Measurements from ENCODE around the gene LRRN2. TPM values are rescaled to one million over a fixed set of nuclear protein-coding genes. Genes with fewer than 3 reads are reported as not detected.

The LRRN2 gene
- total RNA-seq, 1 experiment from 2014 or later: 5.3 TPM

GRCh38 chr1:204571631-204572030 lies 113.9 kb downstream of the LRRN2 start:
- CTCF ChIA-PET: interaction anchor here (0.6 to 3.2 kb wide), 5 partner anchors 68 to 1086 kb away, joined by 3 to 22 read pairs (median 6); no protein-coding TSS in a partner anchor
- Mint-ChIP-seq H3K4me3 (no peak overlapping the region), H3K9me3 (peaks cover 4% of the 10 kb centered on the region; the same call in 1 of the 2 replicates), H3K36me3 (peaks cover 8% of the 10 kb centered on the region), H3K27me3 (ENCODE audit: low read depth) (peaks cover 20% of the 10 kb centered on the region), H3K4me1 (peaks cover 79% of the 10 kb centered on the region), H3K27ac (no peak overlapping the region)
- ATAC-seq (no peak), DNase-seq (ENCODE audit: low spot score) (no peak)
- POLR2A ChIA-PET: no interaction called here
- TF ChIP-seq OVOL2 (CRISPR knock-in tag; IDR thresholded peaks at IDR 0.05; ENCODE audit: borderline replicate concordance) (no peak), CTCF (IDR thresholded peaks at IDR 0.05) (no peak), PRRX2 (CRISPR knock-in tag; IDR thresholded peaks at IDR 0.05) (no peak), ZNF138 (CRISPR knock-in tag; conservative IDR thresholded peaks at IDR 0.05) (no peak)

- H3K36me3 Mint-ChIP-seq: peaks cover 8% of the 10 kb centered on the region
- H3K27me3 Mint-ChIP-seq (ENCODE audit: low read depth): peaks cover 20% of the 10 kb centered on the region
- no peak overlapping the region for H3K27ac Mint-ChIP-seq
- ChIA-PET POLR2A (no interaction called here), CTCF (interaction anchor here (0.6 to 1.4 kb wide), 3 partner anchors 136 to 1087 kb away, joined by 4 to 6 read pairs (median 4); no protein-coding TSS in a partner anchor)
- no peak for ATAC-seq
- DNase-seq (ENCODE audit: low spot score): no peak
- H3K4me1 Mint-ChIP-seq: peaks cover 79% of the 10 kb centered on the region
- peaks cover 4% of the 10 kb centered on the region; the same call in 1 of the 2 replicates for H3K9me3 Mint-ChIP-seq
- no peak overlapping the region for H3K4me3 Mint-ChIP-seq
- TF ChIP-seq SMAD4 (CRISPR knock-in tag; IDR thresholded peaks at IDR 0.05): no peak
- TF ChIP-seq, protein P1, sequence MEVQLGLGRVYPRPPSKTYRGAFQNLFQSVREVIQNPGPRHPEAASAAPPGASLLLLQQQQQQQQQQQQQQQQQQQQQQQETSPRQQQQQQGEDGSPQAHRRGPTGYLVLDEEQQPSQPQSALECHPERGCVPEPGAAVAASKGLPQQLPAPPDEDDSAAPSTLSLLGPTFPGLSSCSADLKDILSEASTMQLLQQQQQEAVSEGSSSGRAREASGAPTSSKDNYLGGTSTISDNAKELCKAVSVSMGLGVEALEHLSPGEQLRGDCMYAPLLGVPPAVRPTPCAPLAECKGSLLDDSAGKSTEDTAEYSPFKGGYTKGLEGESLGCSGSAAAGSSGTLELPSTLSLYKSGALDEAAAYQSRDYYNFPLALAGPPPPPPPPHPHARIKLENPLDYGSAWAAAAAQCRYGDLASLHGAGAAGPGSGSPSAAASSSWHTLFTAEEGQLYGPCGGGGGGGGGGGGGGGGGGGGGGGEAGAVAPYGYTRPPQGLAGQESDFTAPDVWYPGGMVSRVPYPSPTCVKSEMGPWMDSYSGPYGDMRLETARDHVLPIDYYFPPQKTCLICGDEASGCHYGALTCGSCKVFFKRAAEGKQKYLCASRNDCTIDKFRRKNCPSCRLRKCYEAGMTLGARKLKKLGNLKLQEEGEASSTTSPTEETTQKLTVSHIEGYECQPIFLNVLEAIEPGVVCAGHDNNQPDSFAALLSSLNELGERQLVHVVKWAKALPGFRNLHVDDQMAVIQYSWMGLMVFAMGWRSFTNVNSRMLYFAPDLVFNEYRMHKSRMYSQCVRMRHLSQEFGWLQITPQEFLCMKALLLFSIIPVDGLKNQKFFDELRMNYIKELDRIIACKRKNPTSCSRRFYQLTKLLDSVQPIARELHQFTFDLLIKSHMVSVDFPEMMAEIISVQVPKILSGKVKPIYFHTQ (CRISPR knock-in tag; IDR thresholded peaks at IDR 0.05): no peak
- TF ChIP-seq, protein P2, sequence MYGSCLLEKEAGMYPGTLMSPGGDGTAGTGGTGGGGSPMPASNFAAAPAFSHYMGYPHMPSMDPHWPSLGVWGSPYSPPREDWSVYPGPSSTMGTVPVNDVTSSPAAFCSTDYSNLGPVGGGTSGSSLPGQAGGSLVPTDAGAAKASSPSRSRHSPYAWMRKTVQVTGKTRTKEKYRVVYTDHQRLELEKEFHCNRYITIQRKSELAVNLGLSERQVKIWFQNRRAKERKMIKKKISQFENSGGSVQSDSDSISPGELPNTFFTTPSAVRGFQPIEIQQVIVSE (CRISPR knock-in tag; IDR thresholded peaks at IDR 0.05; ENCODE audit: borderline replicate concordance): no peak
- TF ChIP-seq NFE2L1 (CRISPR knock-in tag; IDR thresholded peaks at IDR 0.05): no peak
- TF ChIP-seq NFYB (CRISPR knock-in tag; conservative IDR thresholded peaks at IDR 0.05; ENCODE audit: low read depth): no peak
- no peak for TF ChIP-seq OVOL2 (CRISPR knock-in tag; IDR thresholded peaks at IDR 0.05; ENCODE audit: borderline replicate concordance)
- TF ChIP-seq HMGA2 (CRISPR knock-in tag; IDR thresholded peaks at IDR 0.05): no peak
- no peak for TF ChIP-seq ARID4B (CRISPR knock-in tag; IDR thresholded peaks at IDR 0.05; ENCODE audit: borderline replicate concordance)
- TF ChIP-seq FOXP4 (CRISPR knock-in tag; IDR thresholded peaks at IDR 0.05): no peak
- TF ChIP-seq PRRX2 (CRISPR knock-in tag; IDR thresholded peaks at IDR 0.05): no peak
- TF ChIP-seq TEAD4 (CRISPR knock-in tag; IDR thresholded peaks at IDR 0.05): no peak
- TF ChIP-seq GRHL2 (CRISPR knock-in tag; IDR thresholded peaks at IDR 0.05; ENCODE audit: insufficient replicate concordance, severe bottlenecking): no peak
- TF ChIP-seq FOXJ3 (CRISPR knock-in tag; IDR thresholded peaks at IDR 0.05; ENCODE audit: borderline replicate concordance): no peak
- TF ChIP-seq, protein P3, sequence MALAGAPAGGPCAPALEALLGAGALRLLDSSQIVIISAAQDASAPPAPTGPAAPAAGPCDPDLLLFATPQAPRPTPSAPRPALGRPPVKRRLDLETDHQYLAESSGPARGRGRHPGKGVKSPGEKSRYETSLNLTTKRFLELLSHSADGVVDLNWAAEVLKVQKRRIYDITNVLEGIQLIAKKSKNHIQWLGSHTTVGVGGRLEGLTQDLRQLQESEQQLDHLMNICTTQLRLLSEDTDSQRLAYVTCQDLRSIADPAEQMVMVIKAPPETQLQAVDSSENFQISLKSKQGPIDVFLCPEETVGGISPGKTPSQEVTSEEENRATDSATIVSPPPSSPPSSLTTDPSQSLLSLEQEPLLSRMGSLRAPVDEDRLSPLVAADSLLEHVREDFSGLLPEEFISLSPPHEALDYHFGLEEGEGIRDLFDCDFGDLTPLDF (CRISPR knock-in tag; IDR thresholded peaks at IDR 0.05): no peak
- TF ChIP-seq E2F4 (CRISPR knock-in tag; IDR thresholded peaks at IDR 0.05; ENCODE audit: borderline replicate concordance, low read depth): no peak
- no peak for TF ChIP-seq ZNF232 (CRISPR knock-in tag; IDR thresholded peaks at IDR 0.05)
Observed at GRCh38 chr1:204571128-204571527, 114.4 kb downstream of the LRRN2 start.

Measured in WTC11 (cell line).